Neural cell (in vitro differentiated cells): Measurements from ENCODE around the gene METTL8. TPM values are rescaled to one million over a fixed set of nuclear protein-coding genes. Genes with fewer than 3 reads are reported as not detected.

Source experiments
- H2AFZ ChIP-seq: fragments of 200-600, 300-800 bp; sonication (generic), shearing (Covaris generic); 2 replicates; pipeline ENCODE4 v1.6.0; 2014; ENCODE audit warnings: low read depth, mild to moderate bottlenecking, antibody characterized with exemption, low read length, moderate library complexity
- H3F3A ChIP-seq: fragments of 200-600 bp; shearing (Covaris generic); 2 replicates; pipeline ENCODE4 v1.6.1; 2016; ENCODE audit warnings: mild to moderate bottlenecking, moderate library complexity, mixed read lengths, antibody characterized with exemption, low read length; ENCODE audit not compliant: insufficient read depth, poor library complexity, severe bottlenecking
- H3K27ac ChIP-seq: fragments of 200-600, 300-800 bp; sonication (generic), shearing (Covaris generic); 2 replicates; pipeline ENCODE4 v1.5.1; 2014; ENCODE audit warnings: mild to moderate bottlenecking, low read length, moderate library complexity
- H3K27me3 ChIP-seq: fragments of 300-800, 200-600 bp; sonication (generic), shearing (Covaris generic); 2 replicates; pipeline ENCODE4 v1.6.0; 2014; ENCODE audit warnings: mild to moderate bottlenecking, low read depth, low read length, moderate library complexity; ENCODE audit not compliant: insufficient read depth
- H3K36me3 ChIP-seq: fragments of 300-800, 200-600 bp; sonication (generic), shearing (Covaris generic); 2 replicates; pipeline ENCODE4 v1.5.1; 2014; ENCODE audit warnings: mild to moderate bottlenecking, antibody characterized with exemption, low read length, moderate library complexity; ENCODE audit not compliant: insufficient read depth
- H3K4me2 ChIP-seq: fragments of 300-800, 200-600 bp; sonication (generic), shearing (Covaris generic); 2 replicates; pipeline ENCODE4 v1.6.0; 2014; ENCODE audit warnings: mild to moderate bottlenecking, low read length
- H3K4me3 ChIP-seq: fragments of 300-800, 200-600 bp; sonication (generic), shearing (Covaris generic); 2 replicates; pipeline ENCODE4 v1.5.1; 2014; ENCODE audit warnings: mild to moderate bottlenecking, low read length, moderate library complexity
- H3K79me2 ChIP-seq: fragments of 200-600 bp; shearing (Covaris generic); replicated peaks from 2 replicates; pipeline ENCODE4 v1.6.0; 2014; ENCODE audit warnings: mild to moderate bottlenecking, low read length, moderate library complexity; ENCODE audit not compliant: insufficient read depth
- H3K9ac ChIP-seq: fragments of 300-800, 200-600 bp; sonication (generic), shearing (Covaris generic); 2 replicates; pipeline ENCODE4 v1.6.1; 2016; ENCODE audit warnings: mild to moderate bottlenecking, low read length, mixed read lengths
- H3K9me2 ChIP-seq: fragments of 200-600 bp; shearing (Covaris generic); 2 replicates; pipeline ENCODE4 v1.6.1; 2016; ENCODE audit warnings: mild to moderate bottlenecking, low read length, mixed read lengths; ENCODE audit not compliant: insufficient read depth
- H3K9me3 ChIP-seq: fragments of 200-600, 300-800 bp; sonication (generic), shearing (Covaris generic); 2 replicates; pipeline ENCODE4 v1.6.1; 2016; ENCODE audit warnings: mild to moderate bottlenecking, mixed run types, low read length, moderate library complexity, mixed read lengths
- H4K20me1 ChIP-seq: fragments of 200-600 bp; shearing (Covaris generic); 2 replicates; pipeline ENCODE4 v1.6.1; 2016; ENCODE audit warnings: mild to moderate bottlenecking, mixed run types; ENCODE audit not compliant: insufficient read depth
- CTCF ChIP-seq: fragments of 450-650 bp; IDR thresholded peaks from 2 replicates; pipeline ENCODE4 v1.5.1; 2014; ENCODE audit warnings: antibody characterized with exemption, mild to moderate bottlenecking, moderate library complexity; ENCODE audit not compliant: poor library complexity, severe bottlenecking
- EP300 ChIP-seq: fragments of 450-650 bp; conservative IDR thresholded peaks from 2 replicates; pipeline ENCODE4 v1.6.1; 2014; ENCODE audit warnings: antibody characterized with exemption, mild to moderate bottlenecking, moderate library complexity; ENCODE audit not compliant: poor library complexity, severe bottlenecking
- EZH2 ChIP-seq: fragments of 200-600, 300-800 bp; shearing (Covaris generic), sonication (generic); IDR thresholded peaks from 2 replicates; pipeline ENCODE4 v1.6.1; 2014; ENCODE audit warnings: antibody characterized with exemption, low read length, borderline replicate concordance, mild to moderate bottlenecking; ENCODE audit not compliant: insufficient read depth, poor library complexity, severe bottlenecking
- MXI1 ChIP-seq: fragments of 450-650 bp; conservative IDR thresholded peaks from 2 replicates; pipeline ENCODE4 v1.6.1; 2014; ENCODE audit warnings: antibody characterized with exemption, mild to moderate bottlenecking; ENCODE audit not compliant: poor library complexity, severe bottlenecking
- POLR2AphosphoS5 ChIP-seq: IDR thresholded peaks from 2 replicates; pipeline ENCODE4 v1.6.1; 2012
- RAD21 ChIP-seq: fragments of 450-650 bp; conservative IDR thresholded peaks from 2 replicates; pipeline ENCODE4 v1.6.1; 2014; ENCODE audit warnings: antibody characterized with exemption, mild to moderate bottlenecking, moderate library complexity
- REST ChIP-seq: IDR thresholded peaks from 2 replicates; pipeline ENCODE4 v1.6.1; 2012; ENCODE audit warnings: borderline replicate concordance
- SMC3 ChIP-seq: fragments of 450-650 bp; conservative IDR thresholded peaks from 2 replicates; pipeline ENCODE4 v1.6.1; 2014; ENCODE audit warnings: antibody characterized with exemption, mild to moderate bottlenecking, moderate library complexity; ENCODE audit not compliant: poor library complexity
- TAF1 ChIP-seq: IDR thresholded peaks from 2 replicates; pipeline ENCODE4 v1.6.1; 2012; ENCODE audit warnings: low read depth
- polyA plus RNA-seq: library from polyadenylated mRNA; depleted of rRNA; stranded (reverse); fragments of >200 nt; gene quantifications from 2 replicates; pipeline ENCODE4 v1.2.3, GENCODE V29; 2014

The METTL8 gene
- polyA plus RNA-seq, 1 donor from 2014 or later: 13.7 TPM

GRCh38 chr2:171405546-171405945 lies 28.2 kb downstream of the METTL8 start:
- TF ChIP-seq CTCF (no peak), EZH2 (no peak), RAD21 (no peak), TAF1 (no peak), SMC3 (no peak), EP300 (no peak), REST (no peak), POLR2AphosphoS5 (no peak), MXI1 (no peak)
- Histone ChIP-seq H3K9me2 (no peaks in the 10 kb centered on the region), H3F3A (no peaks in the 10 kb centered on the region), H3K27ac (no peak overlapping the region), H3K79me2 (no peaks in the 10 kb centered on the region), H3K4me2 (no peak overlapping the region), H4K20me1 (no peaks in the 10 kb centered on the region), H3K9me3 (no peaks in the 10 kb centered on the region), H3K36me3 (no peaks in the 10 kb centered on the region), H3K27me3 (no peaks in the 10 kb centered on the region), H2AFZ (no peak overlapping the region), H3K4me3 (no peak overlapping the region), H3K9ac (no peak overlapping the region)

GRCh38 chr2:171404719-171405118 lies 29.1 kb downstream of the METTL8 start:
- Histone ChIP-seq H3K4me2 (no peak overlapping the region), H2AFZ (no peak overlapping the region), H3K4me3 (no peak overlapping the region), H3F3A (no peaks in the 10 kb centered on the region), H3K27me3 (no peaks in the 10 kb centered on the region), H4K20me1 (no peaks in the 10 kb centered on the region), H3K9me2 (no peaks in the 10 kb centered on the region), H3K27ac (no peak overlapping the region), H3K36me3 (no peaks in the 10 kb centered on the region), H3K9ac (no peak overlapping the region), H3K79me2 (no peaks in the 10 kb centered on the region), H3K9me3 (no peaks in the 10 kb centered on the region)
- TF ChIP-seq CTCF: no peak
- no peak for TF ChIP-seq TAF1
- no peak for TF ChIP-seq EZH2
- no peak for TF ChIP-seq SMC3
- no peak for TF ChIP-seq POLR2AphosphoS5
- no peak for TF ChIP-seq MXI1
- no peak for TF ChIP-seq REST
- TF ChIP-seq RAD21: no peak
- TF ChIP-seq EP300: no peak
